MM.1S (cell line): ENCODE data around the gene CCDC6.
"Not testable (repeated sequence)": the region's sequence is repeated elsewhere in the genome, so short reads cannot be mapped to it uniquely, and the experiment has no call there.

Experiments
- DNase-seq: peaks from one replicate; pipeline ENCODE4 v3.0.0-alpha.2; 2015
- H2AFZ ChIP-seq: fragments of 300-600 bp; sonication (generic); 2 replicates; pipeline ENCODE4 v1.6.0; 2016; ENCODE audit warnings: antibody characterized with exemption, low read length
- H3F3A ChIP-seq: fragments of 300-600 bp; sonication (generic); 2 replicates; pipeline ENCODE4 v1.6.1; 2016; ENCODE audit warnings: mild to moderate bottlenecking, antibody characterized with exemption, low read length, moderate library complexity, mixed read lengths; ENCODE audit not compliant: insufficient read depth
- H3K27ac ChIP-seq: fragments of 300-600 bp; sonication (generic); 2 replicates; pipeline ENCODE4 v1.5.1; 2016; ENCODE audit warnings: mild to moderate bottlenecking, low read length
- H3K27me3 ChIP-seq: fragments of 300-600 bp; sonication (generic); replicated peaks from 2 replicates; pipeline ENCODE4 v1.6.0; 2016; ENCODE audit warnings: low read length; ENCODE audit not compliant: insufficient read depth
- H3K36me3 ChIP-seq: fragments of 300-600 bp; sonication (generic); replicated peaks from 2 replicates; pipeline ENCODE4 v1.6.1; 2016; ENCODE audit warnings: mild to moderate bottlenecking, low read length, mixed read lengths; ENCODE audit not compliant: insufficient read depth
- H3K4me1 ChIP-seq: fragments of 300-600 bp; sonication (generic); 2 replicates; pipeline ENCODE4 v1.6.1; 2016; ENCODE audit warnings: low read length, mixed read lengths
- H3K4me2 ChIP-seq: fragments of 300-600 bp; sonication (generic); 2 replicates; pipeline ENCODE4 v1.6.0; 2016; ENCODE audit warnings: low read depth, low read length
- H3K4me3 ChIP-seq: fragments of 300-600 bp; sonication (generic); 2 replicates; pipeline ENCODE4 v1.5.1; 2016; ENCODE audit warnings: low read length, mixed read lengths
- H3K79me2 ChIP-seq: fragments of 300-600 bp; sonication (generic); 2 replicates; pipeline ENCODE4 v1.6.1; 2016; ENCODE audit warnings: mixed run types, low read length, mixed read lengths
- H3K9ac ChIP-seq: fragments of 300-600 bp; sonication (generic); 2 replicates; pipeline ENCODE4 v1.6.1; 2016; ENCODE audit warnings: low read length, mixed read lengths
- H3K9me2 ChIP-seq: fragments of 300-600 bp; sonication (generic); replicated peaks from 2 replicates; pipeline ENCODE4 v1.6.1; 2016; ENCODE audit warnings: mild to moderate bottlenecking, low read length, mixed read lengths; ENCODE audit not compliant: insufficient read depth
- H3K9me3 ChIP-seq: fragments of 300-600 bp; sonication (generic); replicated peaks from 2 replicates; pipeline ENCODE4 v1.6.1; 2016; ENCODE audit warnings: mild to moderate bottlenecking, low read length, mixed read lengths; ENCODE audit not compliant: insufficient read depth
- H4K20me1 ChIP-seq: fragments of 300-600 bp; sonication (generic); 2 replicates; pipeline ENCODE4 v1.6.1; 2016; ENCODE audit warnings: mild to moderate bottlenecking, low read length, moderate library complexity, mixed read lengths; ENCODE audit not compliant: insufficient read depth
- EZH2 ChIP-seq: fragments of 300-600 bp; sonication (generic); optimal IDR thresholded peaks from 2 replicates; pipeline ENCODE3; 2017; ENCODE audit warnings: low read depth, mild to moderate bottlenecking, antibody characterized with exemption, low read length, mixed read lengths
- EZH2phosphoT487 ChIP-seq: fragments of 300-600 bp; sonication (generic); IDR thresholded peaks from 2 replicates; pipeline ENCODE4 v1.6.1; 2018; ENCODE audit warnings: antibody characterized with exemption, low read length
- TF ChIP-seq, protein P1 (sequence below): fragments of 300-600 bp; sonication (generic); IDR thresholded peaks from 2 replicates; pipeline ENCODE4 v1.5.1; 2016; ENCODE audit warnings: antibody characterized with exemption, low read length, mixed read lengths

The CCDC6 gene

GRCh38 chr10:59877191-59877671, 29.1 kb downstream of the CCDC6 start:
- no peak overlapping the region for H3K27ac ChIP-seq
- peaks cover 67% of the 10 kb centered on the region for H3K79me2 ChIP-seq
- TF ChIP-seq EZH2phosphoT487 (no peak), EZH2 (no peak)
- TF ChIP-seq, protein P1, sequence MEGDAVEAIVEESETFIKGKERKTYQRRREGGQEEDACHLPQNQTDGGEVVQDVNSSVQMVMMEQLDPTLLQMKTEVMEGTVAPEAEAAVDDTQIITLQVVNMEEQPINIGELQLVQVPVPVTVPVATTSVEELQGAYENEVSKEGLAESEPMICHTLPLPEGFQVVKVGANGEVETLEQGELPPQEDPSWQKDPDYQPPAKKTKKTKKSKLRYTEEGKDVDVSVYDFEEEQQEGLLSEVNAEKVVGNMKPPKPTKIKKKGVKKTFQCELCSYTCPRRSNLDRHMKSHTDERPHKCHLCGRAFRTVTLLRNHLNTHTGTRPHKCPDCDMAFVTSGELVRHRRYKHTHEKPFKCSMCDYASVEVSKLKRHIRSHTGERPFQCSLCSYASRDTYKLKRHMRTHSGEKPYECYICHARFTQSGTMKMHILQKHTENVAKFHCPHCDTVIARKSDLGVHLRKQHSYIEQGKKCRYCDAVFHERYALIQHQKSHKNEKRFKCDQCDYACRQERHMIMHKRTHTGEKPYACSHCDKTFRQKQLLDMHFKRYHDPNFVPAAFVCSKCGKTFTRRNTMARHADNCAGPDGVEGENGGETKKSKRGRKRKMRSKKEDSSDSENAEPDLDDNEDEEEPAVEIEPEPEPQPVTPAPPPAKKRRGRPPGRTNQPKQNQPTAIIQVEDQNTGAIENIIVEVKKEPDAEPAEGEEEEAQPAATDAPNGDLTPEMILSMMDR: no peak
- no peaks in the 10 kb centered on the region for H3K27me3 ChIP-seq
- no peak overlapping the region for H3K4me3 ChIP-seq
- no peak overlapping the region for H3K9ac ChIP-seq
- no peaks in the 10 kb centered on the region for H3K36me3 ChIP-seq
- no peaks in the 10 kb centered on the region for H3K4me1 ChIP-seq
- no peak overlapping the region for H2AFZ ChIP-seq
- H3K9me3 ChIP-seq: no peaks in the 10 kb centered on the region
- H4K20me1 ChIP-seq: no peaks in the 10 kb centered on the region
- H3K4me2 ChIP-seq: no peak overlapping the region
- no peak for DNase-seq
- H3K9me2 ChIP-seq: no peaks in the 10 kb centered on the region
- no peaks in the 10 kb centered on the region for H3F3A ChIP-seq

- Histone ChIP-seq H3K9me2 (no peaks in the 10 kb centered on the region), H3K36me3 (no peaks in the 10 kb centered on the region), H3K4me3 (no peak overlapping the region), H3K4me1 (no peaks in the 10 kb centered on the region), H3K27me3 (no peaks in the 10 kb centered on the region), H3K79me2 (peaks cover 72% of the 10 kb centered on the region), H3K9ac (no peak overlapping the region), H3K4me2 (no peak overlapping the region), H4K20me1 (no peaks in the 10 kb centered on the region), H3F3A (no peaks in the 10 kb centered on the region), H2AFZ (no peak overlapping the region), H3K27ac (no peak overlapping the region), H3K9me3 (no peaks in the 10 kb centered on the region)
- no peak for DNase-seq
- TF ChIP-seq EZH2 (no peak), EZH2phosphoT487 (no peak)
- TF ChIP-seq, protein P1: no peak
These were observed 29.7 kb downstream of the CCDC6 start for GRCh38 chr10:59876695-59877094.

GRCh38 chr10:59876208-59876607, 30.1 kb downstream of the CCDC6 start:
- peaks cover 74% of the 10 kb centered on the region for H3K79me2 ChIP-seq
- H2AFZ ChIP-seq, DNase-seq, H4K20me1 ChIP-seq, H3K4me3 ChIP-seq, H3K4me2 ChIP-seq, H3K9me3 ChIP-seq, H3K4me1 ChIP-seq, H3K9ac ChIP-seq, H3K36me3 ChIP-seq, H3K27ac ChIP-seq, H3K27me3 ChIP-seq, H3K9me2 ChIP-seq, H3F3A ChIP-seq: not testable (repeated sequence)

- Histone ChIP-seq H3K79me2 (peaks cover 71% of the 10 kb centered on the region), H4K20me1 (no peaks in the 10 kb centered on the region), H3K4me1 (no peaks in the 10 kb centered on the region), H2AFZ (no peak overlapping the region), H3K36me3 (no peaks in the 10 kb centered on the region), H3K27ac (no peak overlapping the region), H3K4me3 (no peak overlapping the region), H3K9ac (no peak overlapping the region), H3K27me3 (no peaks in the 10 kb centered on the region), H3F3A (no peaks in the 10 kb centered on the region), H3K4me2 (no peak overlapping the region), H3K9me2 (no peaks in the 10 kb centered on the region), H3K9me3 (no peaks in the 10 kb centered on the region)
- no peak for DNase-seq
- TF ChIP-seq EZH2phosphoT487 (no peak), EZH2 (no peak)
- TF ChIP-seq, protein P1: no peak
These were observed 32.5 kb downstream of the CCDC6 start for GRCh38 chr10:59873896-59874295.
